ENCODE data around the gene ACOT6.
"Not testable (repeated sequence)": the region's sequence is repeated elsewhere in the genome, so short reads cannot be mapped to it uniquely, and the experiment has no call there.

The ACOT6 gene

GRCh38 chr14:73659202-73659601, 46.9 kb downstream of the ACOT6 start:
- not testable (repeated sequence) for DNase-seq

- DNase-seq: no peak
These were observed 48.2 kb downstream of the ACOT6 start for GRCh38 chr14:73660511-73660910.

GRCh38 chr14:73661872-73662271, 49.6 kb downstream of the ACOT6 start:
- no peak for DNase-seq

GRCh38 chr14:73662487-73662943, 50.2 kb downstream of the ACOT6 start:
- DNase-seq: no peak

- no peak for DNase-seq
These were observed 51.4 kb downstream of the ACOT6 start for GRCh38 chr14:73663548-73664212.

GRCh38 chr14:73665130-73665529, 52.8 kb downstream of the ACOT6 start:
- no peak for DNase-seq

GRCh38 chr14:73666583-73666982, 54.3 kb downstream of the ACOT6 start:
- DNase-seq: no peak

GRCh38 chr14:73667854-73668253, 55.5 kb downstream of the ACOT6 start:
- DNase-seq: no peak

Measured in CD4-positive, alpha-beta T cell treated with Interferon gamma for 1 hour (primary cell).